Endothelial cell of umbilical vein (primary cell): ENCODE data around the gene CEP68. TPM values are rescaled to one million over a fixed set of nuclear protein-coding genes. Genes with fewer than 3 reads are reported as not detected.

Experiments used
- BruUV-seq: library from RNA; stranded (reverse); fragments of 400-500 nt; replicated peaks from 2 replicates; lab custom pipeline; 2021; lab: Mats Ljungman, UMichigan
- CTCF ChIA-PET: fragments of 300-600, 350-600 bp; sonication (Branson Sonifier 250); formaldehyde crosslinking; loops from one replicate; lab custom pipeline; 2021; ENCODE audit warnings: antibody characterized with exemption, inconsistent platforms; lab: Charles Lee
- POLR2A ChIA-PET: fragments of 300-600, 350-600 bp; sonication (Branson Sonifier 250); formaldehyde crosslinking; loops from one replicate; lab custom pipeline; 2021; ENCODE audit warnings: antibody characterized with exemption, inconsistent platforms; lab: Charles Lee
- DNase-seq: peaks from one replicate; pipeline ENCODE4 v3.0.0-alpha.2; 2011; ENCODE audit warnings: low read depth, low spot score
- FAIRE-seq: peaks from 2 replicates; lab custom pipeline; 2011; peaks lifted over from hg19 to GRCh38; lab: Jason Lieb, UNC
- H2AFZ ChIP-seq: 2 replicates; pipeline ENCODE4 v1.6.0; 2012; ENCODE audit warnings: low read depth, low read length, control low read depth, inconsistent platforms
- H3K27ac ChIP-seq: 2 replicates; pipeline ENCODE4 v1.5.1; 2011; ENCODE audit warnings: low read depth, mild to moderate bottlenecking, control low read depth, low read length, moderate library complexity; ENCODE audit not compliant: insufficient read depth
- H3K27me3 ChIP-seq, 2 experiments: 2 replicates each; pipeline versions ENCODE4 v1.6.0 to v1.6.1; 2011; ENCODE audit warnings: low read length in 2 of 2, mixed read lengths in 1 of 2; ENCODE audit not compliant: control insufficient read depth in 2 of 2, insufficient read depth in 2 of 2
- H3K36me3 ChIP-seq, 2 experiments: 2 replicates in 1 of 2; 3 replicates in 1 of 2; pipeline ENCODE4 v1.5.1; 2011; ENCODE audit warnings: low read length in 2 of 2, mild to moderate bottlenecking in 1 of 2, moderate library complexity in 1 of 2; ENCODE audit not compliant: control insufficient read depth in 2 of 2, insufficient read depth in 2 of 2; ENCODE audit errors: extremely low read depth in 1 of 2
- H3K4me1 ChIP-seq: 3 replicates; pipeline ENCODE4 v1.5.1; 2011; ENCODE audit warnings: mild to moderate bottlenecking, low read length; ENCODE audit not compliant: control insufficient read depth, insufficient read depth; ENCODE audit errors: extremely low read depth
- H3K4me2 ChIP-seq: 2 replicates; pipeline ENCODE4 v1.6.1; 2011; ENCODE audit warnings: low read length, control low read depth, mixed read lengths; ENCODE audit not compliant: insufficient read depth
- H3K4me3 ChIP-seq, 3 experiments: fragments of 200-600 bp in 1 of 3; sonication (generic), shearing (Covaris generic) in 1 of 3; replicated peaks in 1 of 3; 2 replicates each; pipeline ENCODE4 v1.5.1; 2011 to 2016; ENCODE audit warnings: control low read depth in 3 of 3, low read length in 3 of 3, mild to moderate bottlenecking in 2 of 3, inconsistent platforms in 1 of 3, low read depth in 1 of 3, moderate library complexity in 1 of 3; ENCODE audit not compliant: insufficient read depth in 1 of 3
- H3K79me2 ChIP-seq: 2 replicates; pipeline ENCODE4 v1.6.0; 2012; ENCODE audit warnings: low read length, inconsistent platforms; ENCODE audit not compliant: control insufficient read depth, insufficient read depth
- H3K9ac ChIP-seq: replicated peaks from 2 replicates; pipeline ENCODE3; 2011; ENCODE audit warnings: low read length, control low read depth; ENCODE audit not compliant: insufficient read depth; ENCODE audit errors: extremely low read depth
- H3K9me1 ChIP-seq: replicated peaks from 3 replicates; pipeline ENCODE4 v1.6.0; 2011; ENCODE audit warnings: mild to moderate bottlenecking, low read length; ENCODE audit not compliant: control insufficient read depth, insufficient read depth; ENCODE audit errors: extremely low read depth
- H3K9me3 ChIP-seq: replicated peaks from 2 replicates; pipeline ENCODE4 v1.5.1; 2012; ENCODE audit warnings: low read length, inconsistent platforms; ENCODE audit not compliant: control insufficient read depth, insufficient read depth
- H4K20me1 ChIP-seq: replicated peaks from 2 replicates; pipeline ENCODE3; 2011; ENCODE audit warnings: mild to moderate bottlenecking, low read length; ENCODE audit not compliant: control insufficient read depth, insufficient read depth; ENCODE audit errors: extremely low read depth
- EZH2 ChIP-seq: IDR thresholded peaks from 2 replicates; pipeline ENCODE4 v1.6.1; 2012; ENCODE audit warnings: borderline replicate concordance, low read depth, mild to moderate bottlenecking, moderate library complexity, low read length, inconsistent platforms; ENCODE audit not compliant: severe bottlenecking
- FOS ChIP-seq: IDR thresholded peaks from 2 replicates; pipeline ENCODE4 v1.6.1; 2011; ENCODE audit warnings: mild to moderate bottlenecking, low read length, moderate library complexity, borderline replicate concordance; ENCODE audit not compliant: insufficient read depth
- GATA2 ChIP-seq: IDR thresholded peaks from 2 replicates; pipeline ENCODE4 v1.7.0; 2011; ENCODE audit warnings: low read depth, mild to moderate bottlenecking, moderate library complexity, mixed read lengths, low read length; ENCODE audit not compliant: insufficient read length, insufficient read depth
- JUN ChIP-seq: IDR thresholded peaks from 2 replicates; pipeline ENCODE4 v1.6.1; 2011; ENCODE audit warnings: borderline replicate concordance, low read depth; ENCODE audit not compliant: insufficient read length, insufficient read depth
- MYC ChIP-seq: IDR thresholded peaks from one replicate; pipeline ENCODE4 v1.6.1; 2011; ENCODE audit warnings: mild to moderate bottlenecking, low read depth, low read length
- POLR2A ChIP-seq: IDR thresholded peaks from 2 replicates; pipeline ENCODE4 v1.6.1; 2012; ENCODE audit warnings: low read depth, mild to moderate bottlenecking, control low read depth, low read length
- POLR2AphosphoS5 ChIP-seq: IDR thresholded peaks from 2 replicates; pipeline ENCODE4 v1.6.1; 2012; ENCODE audit warnings: low read depth, mild to moderate bottlenecking, control low read depth, low read length, moderate library complexity; ENCODE audit not compliant: insufficient read depth
- dilution Hi-C: fragments of 300-500 bp; cut with MboI; formaldehyde crosslinking; loops from one replicate; pipeline ENCODE4 v1.15.0; 2019; ENCODE audit warnings: low sequenced_read_pairs; ENCODE audit not compliant: extremely low pct_ligation_motif_present
- intact Hi-C: fragments of 100-400 bp; cut with micrococcal nuclease; formaldehyde crosslinking; loops from one replicate; pipeline ENCODE4 v1.10.0; 2022
- polyA plus RNA-seq, 4 experiments: library from polyadenylated mRNA; depleted of rRNA in 3 of 4; stranded (reverse) in 3 of 4; unstranded in 1 of 4; fragments of >200 nt; gene quantifications; 2 replicates each; pipeline versions ENCODE4 v1.2.1 to v1.2.3, GENCODE V29; 2011 to 2012; ENCODE audit warnings: missing spikeins in 1 of 4
- total RNA-seq: library from RNA; stranded (reverse); gene quantifications from 2 replicates; pipeline ENCODE4 v1.2.3, GENCODE V29; 2021
- TF ChIP-seq, protein P1 (sequence below): IDR thresholded peaks from 2 replicates; pipeline ENCODE4 v1.6.1; 2011; ENCODE audit not compliant: insufficient read depth, insufficient read length
- TF ChIP-seq, protein P2 (sequence below), 2 donors: IDR thresholded peaks; 1 replicate in 1 of 2; 2 replicates in 1 of 2; pipeline ENCODE4 v1.5.1; 2011; ENCODE audit warnings: low read length in 2 of 2, mild to moderate bottlenecking in 2 of 2, moderate library complexity in 2 of 2, control low read depth in 1 of 2, inconsistent platforms in 1 of 2, low read depth in 1 of 2; ENCODE audit not compliant: insufficient read depth in 1 of 2; ENCODE audit errors: extremely low read depth in 1 of 2

CEP68 gene
- total and polyA plus RNA-seq, 2 donors (not counting 3 experiments of a cell fraction or from before 2014, with no cell fraction given), result 21.4 to 22.0 TPM

DNA sequence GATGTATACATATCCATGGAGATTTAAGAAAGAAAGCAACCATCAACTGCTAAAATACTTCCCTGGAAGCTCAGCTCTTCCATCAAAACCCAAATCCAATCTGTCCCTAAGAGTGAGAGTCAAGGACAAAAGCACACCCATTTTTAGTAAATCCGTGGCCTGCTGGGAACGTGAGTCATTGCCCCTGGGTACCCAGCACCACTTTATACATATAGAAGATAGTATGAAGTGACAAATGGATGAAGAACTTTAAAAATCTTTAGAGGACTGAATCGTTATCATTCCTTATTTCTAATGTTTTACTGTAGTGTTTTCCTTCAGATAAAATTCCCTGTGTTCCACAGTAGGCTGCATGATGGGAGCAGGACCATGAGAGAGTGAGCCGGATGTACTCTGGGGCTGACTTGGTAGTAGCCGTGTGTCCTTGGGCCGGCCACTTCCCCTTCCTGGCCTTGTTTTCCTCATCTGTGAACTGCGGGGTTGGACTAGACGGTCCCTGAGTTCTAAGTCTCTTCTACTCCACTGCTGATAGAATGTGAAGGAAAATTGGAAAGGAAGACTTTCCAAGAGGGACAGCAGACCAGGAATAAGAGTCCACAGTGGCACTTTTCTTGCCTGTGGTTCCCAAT is 28.5 kb upstream of the CEP68 start:
- no peaks in the 10 kb centered on the region for H4K20me1 ChIP-seq
- TF ChIP-seq MYC (no peak), FOS (no peak), POLR2A (no peak), GATA2 (no peak), POLR2AphosphoS5 (no peak), JUN (no peak), EZH2 (no peak)
- TF ChIP-seq, protein P1, sequence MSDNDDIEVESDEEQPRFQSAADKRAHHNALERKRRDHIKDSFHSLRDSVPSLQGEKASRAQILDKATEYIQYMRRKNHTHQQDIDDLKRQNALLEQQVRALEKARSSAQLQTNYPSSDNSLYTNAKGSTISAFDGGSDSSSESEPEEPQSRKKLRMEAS, result no peak
- TF ChIP-seq, protein P2, sequence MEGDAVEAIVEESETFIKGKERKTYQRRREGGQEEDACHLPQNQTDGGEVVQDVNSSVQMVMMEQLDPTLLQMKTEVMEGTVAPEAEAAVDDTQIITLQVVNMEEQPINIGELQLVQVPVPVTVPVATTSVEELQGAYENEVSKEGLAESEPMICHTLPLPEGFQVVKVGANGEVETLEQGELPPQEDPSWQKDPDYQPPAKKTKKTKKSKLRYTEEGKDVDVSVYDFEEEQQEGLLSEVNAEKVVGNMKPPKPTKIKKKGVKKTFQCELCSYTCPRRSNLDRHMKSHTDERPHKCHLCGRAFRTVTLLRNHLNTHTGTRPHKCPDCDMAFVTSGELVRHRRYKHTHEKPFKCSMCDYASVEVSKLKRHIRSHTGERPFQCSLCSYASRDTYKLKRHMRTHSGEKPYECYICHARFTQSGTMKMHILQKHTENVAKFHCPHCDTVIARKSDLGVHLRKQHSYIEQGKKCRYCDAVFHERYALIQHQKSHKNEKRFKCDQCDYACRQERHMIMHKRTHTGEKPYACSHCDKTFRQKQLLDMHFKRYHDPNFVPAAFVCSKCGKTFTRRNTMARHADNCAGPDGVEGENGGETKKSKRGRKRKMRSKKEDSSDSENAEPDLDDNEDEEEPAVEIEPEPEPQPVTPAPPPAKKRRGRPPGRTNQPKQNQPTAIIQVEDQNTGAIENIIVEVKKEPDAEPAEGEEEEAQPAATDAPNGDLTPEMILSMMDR (IDR thresholded peaks at IDR 0.05; ENCODE audit: extremely low read depth in 1 of 2, insufficient read depth in 1 of 2, low read depth in 1 of 2, low read length in 2 of 2), result no peak
- ChIA-PET POLR2A (no interaction called here), CTCF (interaction anchor here (1.4 kb wide), 1 partner anchor 110 kb away, joined by 7 read pairs; no protein-coding TSS in a partner anchor)
- DNase-seq, result peak; percentile 24
- no peaks in the 10 kb centered on the region for H3K36me3 ChIP-seq
- no peaks in the 10 kb centered on the region for H3K9me3 ChIP-seq
- H3K4me1 ChIP-seq, result peaks cover 3% of the 10 kb centered on the region
- H3K9me1 ChIP-seq, result no peaks in the 10 kb centered on the region
- H3K9ac ChIP-seq, result no peak overlapping the region
- H3K27ac ChIP-seq, result no peak overlapping the region
- peak; percentile 12 for FAIRE-seq
- intact Hi-C loops (no loop called here), dilution Hi-C loops (no loop called here)
- no peak overlapping the region for H2AFZ ChIP-seq
- BruUV-seq, result no TSS peak
- no peak overlapping the region for H3K4me3 ChIP-seq
- no peaks in the 10 kb centered on the region for H3K79me2 ChIP-seq
- no peaks in the 10 kb centered on the region for H3K27me3 ChIP-seq
- no peak overlapping the region for H3K4me2 ChIP-seq
